ENCODE measurements around the gene PRDM16.
"Not testable (repeated sequence)": the region's sequence is repeated elsewhere in the genome, so short reads cannot be mapped to it uniquely, and the experiment has no call there.

The PRDM16 gene

DNA sequence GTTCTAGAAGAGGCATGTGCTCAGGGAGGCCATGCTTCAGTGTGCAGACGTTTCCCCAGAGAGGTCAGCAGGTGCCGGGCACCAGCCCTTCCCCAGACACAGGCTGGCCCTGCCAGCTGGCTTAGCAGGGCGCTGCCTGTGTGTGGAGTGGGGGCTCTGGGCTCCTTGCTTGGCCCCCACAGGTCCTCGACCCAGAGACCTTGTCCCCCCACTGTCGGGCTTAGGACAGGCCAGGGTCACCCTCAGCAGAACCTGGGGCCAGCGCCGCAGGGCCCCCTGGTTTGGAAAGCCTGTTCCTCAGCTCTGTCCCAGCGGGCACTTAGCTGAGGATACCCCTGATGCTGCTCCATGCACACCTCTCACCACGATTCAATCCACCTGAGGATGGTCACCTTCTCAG is 213.2 kb downstream of the PRDM16 start:
- no peak for DNase-seq (ENCODE audit: low read depth)

DNA sequence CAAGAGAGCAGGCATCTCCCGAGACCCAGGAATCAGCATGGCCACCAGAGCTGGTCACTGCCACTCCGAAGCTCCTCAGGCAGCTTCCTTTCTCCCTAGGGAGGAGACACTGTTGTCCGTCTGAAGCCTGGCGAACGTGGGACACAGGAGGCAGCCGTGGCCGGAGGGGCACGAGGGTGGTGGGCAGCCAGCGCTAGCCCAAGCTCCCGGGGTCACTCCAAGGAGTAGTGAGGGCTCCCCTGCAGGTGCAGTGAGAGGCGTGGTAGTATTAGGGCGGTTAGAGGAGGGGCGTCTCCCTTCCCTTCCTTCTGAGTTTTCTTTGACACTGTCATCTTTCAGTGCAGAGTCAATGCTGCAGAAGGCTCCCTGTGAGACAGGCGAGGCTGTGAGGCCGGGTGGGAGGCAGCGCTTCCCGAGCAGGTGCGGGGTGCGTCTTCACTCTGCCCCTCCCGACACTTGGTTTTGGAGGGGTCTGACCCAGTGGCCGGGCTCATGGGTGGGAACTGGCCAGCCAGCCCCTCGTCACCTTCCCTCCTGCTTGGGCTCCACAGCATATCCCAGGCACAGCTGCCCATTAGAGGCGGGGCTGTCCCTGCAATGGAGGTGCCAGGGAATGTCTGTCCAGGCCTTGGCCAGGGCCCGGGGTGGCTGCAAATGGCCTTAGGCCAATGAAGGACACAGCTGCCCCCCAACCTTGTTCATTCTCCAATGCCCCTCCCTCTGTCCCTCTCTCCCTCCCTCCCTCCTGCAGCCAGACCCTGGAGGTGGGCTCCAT is 213.8 kb downstream of the PRDM16 start:
- DNase-seq (ENCODE audit: low read depth): no peak

DNA sequence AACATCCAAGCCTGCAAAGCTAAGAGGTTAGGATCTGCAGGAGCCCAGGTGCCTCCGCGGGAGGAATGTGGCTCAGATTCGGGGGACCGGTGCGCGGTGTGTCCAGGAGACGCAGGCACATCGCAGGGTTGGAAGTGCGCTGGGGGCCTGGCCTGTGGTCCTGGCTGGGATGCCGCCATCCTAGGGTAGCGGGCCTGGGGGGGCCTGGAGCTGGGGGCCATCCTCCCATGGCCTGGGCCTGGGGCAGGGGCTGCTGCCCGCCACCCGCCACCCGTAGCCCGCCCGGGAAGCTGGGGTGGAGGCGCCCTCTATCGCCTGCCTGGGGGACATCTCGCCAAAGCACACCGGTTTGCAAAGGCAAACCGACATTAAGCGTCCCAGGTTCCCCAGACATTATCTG is 214.8 kb downstream of the PRDM16 start:
- no peak for DNase-seq (ENCODE audit: low read depth)

DNA sequence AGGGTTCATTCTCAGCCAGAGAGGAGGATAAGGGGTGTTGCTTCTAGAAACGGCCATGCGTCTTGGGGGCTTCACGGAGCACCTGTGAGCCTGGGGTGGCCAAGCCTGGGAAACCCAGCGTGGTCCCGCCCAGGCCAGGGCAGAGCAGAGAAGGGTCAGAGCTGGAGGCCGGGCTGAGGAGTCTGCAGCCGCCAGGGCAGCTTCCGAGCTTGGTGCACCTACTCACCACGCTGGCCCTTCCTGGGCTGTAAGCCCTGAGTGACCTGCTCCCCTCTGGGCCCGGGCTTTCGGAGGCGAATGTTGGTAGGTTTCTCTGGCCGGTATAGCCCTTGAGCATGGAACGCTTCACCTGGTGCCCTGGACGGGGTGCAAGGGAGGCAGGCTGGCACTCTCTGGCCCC is 215.7 kb downstream of the PRDM16 start:
- no peak for DNase-seq (ENCODE audit: low read depth)

DNA sequence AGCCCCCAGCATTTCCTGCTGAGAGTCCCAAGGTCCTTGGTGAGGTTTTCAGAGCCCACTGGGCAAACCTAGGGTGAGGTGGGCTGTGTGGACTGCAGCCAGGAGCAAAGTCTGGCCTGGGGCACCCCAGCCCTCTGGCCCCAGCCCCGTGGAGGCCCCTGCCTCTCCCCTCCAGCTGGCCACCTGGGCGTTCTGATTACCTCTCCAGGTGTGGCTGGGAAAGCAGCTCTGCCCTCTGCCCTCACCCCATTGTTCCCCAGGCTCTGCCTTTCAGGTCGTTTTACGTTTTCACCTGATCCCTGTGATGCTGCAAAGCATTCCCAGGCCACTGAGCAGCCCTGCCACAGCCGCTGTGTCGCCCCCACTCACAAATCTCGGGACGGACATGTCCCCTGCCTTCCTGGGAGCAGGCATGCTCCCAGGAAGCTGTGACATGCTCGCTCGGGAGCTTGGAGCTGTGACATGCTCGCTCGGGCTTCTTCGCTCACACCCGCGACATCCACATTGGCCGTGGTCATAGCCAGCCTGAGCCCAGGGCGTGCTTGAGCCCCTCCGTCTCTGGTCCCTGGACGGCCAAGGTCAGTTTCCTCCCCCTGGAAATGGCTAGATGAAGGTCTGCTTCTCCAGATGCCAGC is 216.2 kb downstream of the PRDM16 start:
- DNase-seq (ENCODE audit: low read depth): no peak

DNA sequence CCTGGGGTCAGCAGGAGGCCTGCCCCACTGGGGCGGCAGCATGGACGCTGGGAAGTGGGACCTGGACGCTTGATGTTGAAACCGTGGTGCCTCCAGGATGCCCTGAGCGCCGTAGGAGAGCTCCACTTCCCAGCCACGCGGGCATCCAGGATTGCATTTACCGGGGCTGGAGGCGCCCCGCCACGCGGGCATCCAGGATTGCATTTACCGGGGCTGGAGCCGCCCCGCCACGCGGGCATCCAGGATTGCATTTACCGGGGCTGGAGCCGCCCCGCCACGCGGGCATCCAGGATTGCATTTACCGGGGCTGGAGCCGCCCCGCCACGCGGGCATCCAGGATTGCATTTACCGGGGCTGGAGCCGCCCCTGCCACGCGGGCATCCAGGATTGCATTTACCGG is 218.1 kb downstream of the PRDM16 start:
- DNase-seq (ENCODE audit: low read depth): not testable (repeated sequence)

DNA sequence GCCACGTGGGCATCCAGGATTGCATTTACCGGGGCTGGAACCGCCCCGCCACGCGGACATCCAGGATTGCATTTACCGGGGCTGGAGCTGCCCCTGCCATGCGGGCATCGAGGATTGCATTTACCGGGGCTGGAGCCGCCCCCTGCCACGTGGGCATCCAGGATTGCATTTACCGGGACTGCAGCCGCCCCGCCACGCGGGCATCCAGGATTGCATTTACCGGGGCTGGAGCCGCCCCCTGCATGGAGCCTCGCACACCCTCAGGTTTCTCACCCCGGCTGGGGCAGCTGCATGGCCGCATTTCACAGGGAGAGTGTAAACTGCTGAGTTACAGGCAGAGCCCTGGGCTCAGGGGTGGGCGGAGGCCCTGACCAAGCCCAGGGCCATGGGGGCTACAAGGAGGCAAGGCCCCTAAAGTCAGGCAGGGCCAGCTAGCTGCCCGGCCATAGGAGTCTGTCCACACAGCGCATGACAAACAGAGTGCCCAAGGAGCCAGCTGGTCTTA is 218.7 kb downstream of the PRDM16 start:
- DNase-seq (ENCODE audit: low read depth): no peak

DNA sequence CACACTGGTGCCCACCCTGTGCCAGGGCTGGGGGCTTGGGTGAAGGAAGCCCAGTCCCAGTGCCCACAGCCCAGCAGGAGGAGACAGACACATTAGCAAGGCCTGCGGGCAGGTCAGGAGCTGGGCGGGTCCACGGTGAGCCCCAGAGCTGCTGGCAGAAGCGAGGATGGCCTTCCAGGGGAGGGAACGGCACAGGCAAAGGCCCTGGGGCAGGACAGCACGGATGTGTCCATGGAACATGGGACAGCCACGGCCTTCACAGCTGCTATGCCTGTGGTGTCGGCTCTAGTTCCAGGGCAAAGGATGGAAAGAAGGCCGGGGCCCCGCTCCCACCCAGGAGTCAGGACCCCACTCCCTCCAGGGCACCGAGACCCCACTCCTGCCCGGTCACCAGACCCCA is 220.5 kb downstream of the PRDM16 start:
- no peak for DNase-seq (ENCODE audit: low read depth)

DNA sequence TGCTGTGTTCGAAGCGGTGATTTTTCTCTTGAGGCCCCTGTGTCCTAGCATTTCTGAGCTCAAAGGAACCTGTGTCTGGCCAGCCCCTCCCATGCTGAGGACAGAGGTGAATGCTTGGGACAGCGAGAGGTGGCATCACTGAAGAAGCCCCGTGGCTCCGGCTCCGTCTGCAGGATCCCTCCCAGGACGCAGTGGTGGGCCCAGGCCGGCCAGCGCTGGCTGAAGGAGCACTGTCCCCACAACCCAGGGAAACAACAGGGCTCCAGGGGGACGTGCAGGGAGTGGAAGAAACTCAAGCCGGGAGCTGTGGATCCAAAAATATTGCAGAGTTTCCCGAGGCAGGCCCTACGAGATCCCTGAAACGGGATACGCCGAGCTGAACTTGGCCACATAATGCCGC is 221.4 kb downstream of the PRDM16 start:
- DNase-seq (ENCODE audit: low read depth): no peak

DNA sequence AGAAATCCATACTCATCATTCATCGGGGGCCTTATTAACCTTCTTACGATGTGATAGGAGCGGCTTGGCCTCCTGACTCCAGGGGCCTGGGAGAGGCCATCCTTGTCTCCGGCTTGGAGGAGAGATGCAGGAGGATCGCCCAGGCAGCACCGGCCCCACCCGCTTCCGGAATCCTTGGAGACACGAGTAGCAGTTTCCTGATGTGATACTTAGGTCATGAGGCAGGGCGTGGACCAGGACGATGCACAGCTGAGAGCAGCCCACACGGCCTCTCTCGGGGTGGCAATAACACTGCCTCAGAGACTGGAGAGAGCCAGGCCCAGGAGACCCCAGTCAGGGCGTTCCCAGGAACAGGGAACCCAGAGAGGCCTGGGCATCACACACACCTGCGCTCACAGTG is 221.9 kb downstream of the PRDM16 start:
- no peak for DNase-seq (ENCODE audit: low read depth)

DNA sequence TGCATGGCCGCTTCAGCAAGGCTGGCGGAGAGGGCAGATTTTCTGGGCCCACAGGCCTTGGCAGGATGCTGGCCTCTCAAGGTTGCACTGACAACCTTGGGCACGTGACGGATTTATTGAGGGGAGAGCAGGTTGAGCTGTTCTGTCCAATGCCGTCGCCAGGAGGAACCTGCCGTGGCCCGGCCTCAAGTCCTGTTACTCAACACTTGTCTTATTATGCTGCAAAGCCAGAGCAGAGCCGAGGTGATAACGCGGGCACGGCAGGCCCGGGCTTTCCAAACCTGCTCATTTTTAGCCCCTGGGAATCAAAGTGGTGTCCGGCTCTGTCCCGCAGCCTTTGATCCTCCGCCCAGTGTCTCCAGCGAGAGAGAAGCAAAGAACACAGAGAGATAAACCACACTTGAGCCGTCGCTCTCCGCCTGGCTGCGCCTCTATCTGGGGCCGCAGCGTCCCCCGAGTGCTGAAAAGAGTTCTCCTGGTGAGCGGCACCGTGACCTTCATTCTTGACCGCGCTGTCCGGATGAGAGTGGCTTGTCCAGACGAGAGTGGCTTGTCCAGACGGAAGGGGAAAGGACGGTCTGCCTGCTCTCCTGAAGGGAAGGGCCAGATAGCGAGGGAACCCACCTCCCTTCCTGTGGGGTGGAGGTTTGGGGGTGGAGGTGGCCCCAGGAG is 223.2 kb downstream of the PRDM16 start:
- no peak for DNase-seq (ENCODE audit: low read depth)

DNA sequence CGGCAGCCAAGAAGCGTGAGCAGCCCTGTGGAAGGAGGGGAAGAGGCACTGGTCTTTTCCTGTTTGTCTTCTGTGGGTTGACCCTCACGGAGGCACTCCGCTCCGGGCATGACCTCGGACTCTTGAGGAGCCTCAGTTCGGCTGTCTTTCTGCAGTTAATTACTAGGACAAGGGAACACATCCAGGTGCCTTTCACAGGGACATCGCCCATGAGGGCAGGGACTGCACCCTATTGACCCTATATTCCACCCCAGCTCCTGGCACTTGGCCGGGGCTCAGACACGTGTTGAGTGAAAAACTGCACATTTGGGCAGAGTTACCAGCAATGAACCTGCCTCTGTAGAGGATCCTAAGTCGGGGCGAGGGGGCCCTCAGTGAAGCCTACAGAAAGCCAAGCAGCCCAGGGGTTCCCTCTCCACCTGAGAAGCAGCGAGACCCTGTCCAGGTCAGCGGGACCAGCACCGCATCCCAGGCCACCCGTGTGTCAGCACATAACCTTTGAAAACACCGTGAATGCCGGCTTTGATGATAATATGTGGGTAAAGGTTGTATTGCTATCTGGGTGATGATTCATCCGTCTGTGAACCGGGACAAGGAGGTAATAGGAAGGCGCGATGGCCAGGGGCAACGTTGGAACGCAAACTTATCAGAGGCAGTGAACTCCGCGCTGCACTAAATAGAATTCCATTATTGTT is 224.0 kb downstream of the PRDM16 start:
- DNase-seq (ENCODE audit: low read depth): no peak

DNA sequence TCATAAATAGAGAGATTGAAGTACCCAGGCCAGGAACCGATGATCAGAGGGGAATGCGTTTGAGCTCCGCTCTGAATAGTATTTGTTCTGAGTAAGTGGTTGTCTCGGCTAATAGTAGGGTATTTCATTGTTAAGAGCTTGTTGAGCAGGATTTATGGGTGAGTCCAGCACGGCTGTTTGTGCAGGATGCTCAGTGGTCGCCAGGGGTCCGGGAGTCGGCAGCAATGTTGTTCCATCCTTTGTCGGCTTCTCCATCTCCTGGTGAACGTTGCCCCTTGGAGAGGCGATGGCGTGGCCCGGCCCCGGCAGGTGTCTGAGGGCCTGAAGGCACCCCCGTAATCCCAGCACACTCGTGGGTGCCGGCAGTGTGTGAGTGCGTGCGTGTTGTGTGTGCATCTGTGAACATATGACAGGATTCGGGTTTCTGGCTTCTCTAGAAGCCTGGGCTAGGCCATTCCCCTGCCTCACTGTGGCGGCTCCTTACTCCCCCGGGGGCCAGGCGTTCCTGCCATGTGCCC is 224.6 kb downstream of the PRDM16 start:
- DNase-seq (ENCODE audit: low read depth): no peak

DNA sequence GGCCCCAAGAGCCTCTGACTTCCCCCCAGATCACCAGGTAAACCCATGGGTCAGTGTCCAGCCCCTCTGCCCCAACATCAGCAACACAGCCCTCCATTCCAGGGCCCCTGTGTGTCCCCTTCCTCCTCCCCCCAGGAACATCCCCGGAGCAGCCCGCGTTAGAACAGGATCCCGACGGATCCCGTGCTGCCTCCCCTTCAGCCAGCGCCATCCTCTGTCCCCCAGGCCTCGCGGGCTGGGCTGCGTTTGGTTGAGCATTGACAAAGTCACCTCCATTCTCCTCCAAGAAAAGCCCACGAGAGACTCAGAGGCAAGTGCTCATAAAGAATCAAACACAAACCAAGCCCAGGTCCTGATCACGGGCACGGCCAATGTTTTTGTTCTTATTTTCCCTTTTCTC is 225.4 kb downstream of the PRDM16 start:
- no peak for DNase-seq (ENCODE audit: low read depth)

DNA sequence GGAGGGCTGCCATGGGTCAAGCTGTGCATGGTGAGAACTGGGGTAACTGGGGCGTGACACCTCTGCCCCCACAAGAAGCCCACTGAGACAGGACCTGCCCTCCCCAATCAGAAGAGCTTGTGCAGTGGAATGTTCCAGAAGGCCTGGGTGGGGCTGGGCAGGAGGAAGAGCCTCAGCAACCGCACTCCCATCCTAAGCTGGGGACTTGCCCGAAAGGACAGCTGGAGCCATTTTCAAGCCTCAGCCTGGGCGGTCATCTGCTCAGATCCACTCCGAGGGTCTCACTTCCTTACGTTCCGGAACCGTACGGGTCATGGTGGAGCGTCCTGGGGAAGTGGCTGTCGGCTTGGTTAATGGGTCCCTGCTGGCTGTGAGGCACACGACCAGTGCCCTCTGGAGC is 226.8 kb downstream of the PRDM16 start:
- no peak for DNase-seq (ENCODE audit: low read depth)

DNA sequence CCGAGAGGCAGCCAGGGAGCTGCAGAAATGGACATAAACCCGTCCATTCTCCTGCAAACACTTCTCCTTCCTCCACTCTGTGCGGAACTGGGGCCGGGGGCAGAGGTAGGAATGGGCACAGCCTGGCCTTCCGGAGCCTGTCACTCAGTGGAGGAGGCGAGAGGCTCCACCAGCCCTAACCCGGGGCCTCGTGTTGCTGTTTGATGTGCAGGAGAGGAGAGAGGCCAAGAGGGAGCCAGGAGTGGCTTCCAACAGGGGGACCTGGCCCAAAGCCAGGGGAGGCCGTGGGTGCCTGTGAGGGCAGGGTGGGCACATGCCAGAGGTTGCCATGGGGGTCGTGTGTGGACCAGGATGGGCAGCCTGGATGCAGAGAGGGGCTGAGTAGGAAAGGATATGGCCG is 227.3 kb downstream of the PRDM16 start:
- DNase-seq (ENCODE audit: low read depth): no peak

DNA sequence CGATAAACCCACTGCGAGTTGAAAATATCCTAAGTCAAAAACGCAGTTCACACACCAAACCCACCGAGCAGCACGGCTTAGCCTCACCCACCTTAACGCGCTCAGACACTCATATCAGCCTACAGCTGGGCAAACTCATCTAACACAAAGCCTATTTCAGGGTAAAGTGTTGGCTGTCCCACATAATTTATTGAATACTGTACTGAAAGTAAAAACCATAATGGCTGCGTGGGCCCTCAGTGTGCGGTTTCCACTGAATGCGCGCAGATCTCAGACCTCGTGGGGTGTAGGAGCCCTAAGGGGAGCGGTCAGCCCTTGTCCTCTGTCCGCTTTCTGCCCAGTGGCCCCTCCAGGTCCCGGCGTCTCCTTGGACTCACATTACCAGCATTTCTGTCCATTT is 227.8 kb downstream of the PRDM16 start:
- no peak for DNase-seq (ENCODE audit: low read depth)

DNA sequence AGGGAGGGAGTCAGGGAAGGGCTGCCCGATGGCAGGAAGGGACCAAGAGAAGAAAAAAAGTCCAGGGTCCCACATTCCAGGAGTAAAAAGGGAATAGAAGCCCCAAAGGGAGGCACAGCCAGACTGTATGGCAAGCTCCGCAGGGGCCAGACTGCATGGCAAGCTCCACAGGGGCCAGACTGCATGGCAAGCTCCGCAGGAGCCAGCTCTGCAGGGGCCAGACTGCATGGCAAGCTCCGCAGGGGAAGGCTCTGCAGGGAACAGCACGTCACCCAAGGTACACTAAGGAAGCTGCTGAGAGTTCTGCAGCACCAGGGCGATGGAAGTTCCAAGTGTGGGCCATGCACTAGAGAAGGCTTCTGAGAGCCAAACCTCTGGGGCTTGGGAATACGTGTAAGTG is 228.8 kb downstream of the PRDM16 start:
- DNase-seq (ENCODE audit: low read depth): no peak

DNA sequence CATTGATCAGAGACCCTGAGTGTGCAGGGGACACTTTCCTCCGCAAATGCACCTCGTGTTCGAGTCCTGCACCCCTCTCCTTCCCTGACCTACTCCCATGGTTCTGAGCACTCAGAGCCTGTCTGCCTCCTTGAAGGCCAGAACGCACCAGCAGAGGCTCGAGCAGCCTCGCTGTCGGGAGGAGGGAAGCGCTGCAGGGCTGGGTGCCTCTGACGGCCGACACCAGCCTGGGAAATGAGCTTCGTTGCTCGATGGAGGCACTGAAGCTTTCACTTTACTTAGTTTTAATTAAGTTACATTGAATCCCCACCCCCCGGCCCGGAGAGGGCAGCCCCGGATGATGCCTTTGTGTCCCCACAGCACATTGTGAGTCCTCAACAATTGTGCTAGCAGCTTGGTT is 229.2 kb downstream of the PRDM16 start:
- no peak for DNase-seq (ENCODE audit: low read depth)

DNA sequence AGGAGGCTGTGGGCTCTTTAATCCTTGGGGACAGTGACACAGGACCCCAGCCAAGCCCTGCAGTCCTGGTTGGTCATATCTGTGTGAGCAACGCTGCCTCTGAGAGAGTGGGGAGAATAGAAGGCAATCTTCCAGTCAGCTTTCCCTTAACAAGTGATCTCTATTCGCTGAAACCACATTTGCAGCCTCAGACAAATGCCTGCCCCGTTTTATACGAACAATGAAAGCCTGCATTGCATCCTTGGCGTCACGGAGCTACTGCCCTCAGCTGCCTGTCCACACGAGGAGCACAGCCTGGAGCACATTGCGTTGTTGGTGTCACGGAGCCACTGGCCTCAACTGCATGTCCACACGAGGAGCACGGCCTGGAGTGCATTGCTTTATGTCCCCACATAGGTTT is 235.2 kb downstream of the PRDM16 start:
- no peak for DNase-seq (ENCODE audit: low read depth)

DNA sequence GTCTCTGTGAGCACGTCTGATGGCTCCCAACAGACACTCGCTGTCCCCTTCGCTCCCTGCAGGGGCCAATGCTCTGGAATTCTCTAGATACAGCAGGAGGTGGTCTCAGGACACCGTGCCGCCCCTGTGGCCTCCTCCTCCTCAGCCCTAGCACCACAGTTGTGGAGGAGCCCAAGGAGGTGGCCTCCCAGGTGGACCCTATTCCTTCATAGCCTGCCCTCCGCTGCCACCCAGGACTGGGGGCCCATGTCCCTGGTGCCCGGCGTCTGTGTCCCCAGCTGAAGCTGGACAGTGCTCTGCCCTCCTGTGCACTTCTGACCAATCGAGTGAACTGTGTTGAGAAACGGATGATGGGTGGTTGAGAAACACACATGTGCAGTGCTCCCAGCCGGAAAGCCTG is 235.7 kb downstream of the PRDM16 start:
- no peak for DNase-seq (ENCODE audit: low read depth)

DNA sequence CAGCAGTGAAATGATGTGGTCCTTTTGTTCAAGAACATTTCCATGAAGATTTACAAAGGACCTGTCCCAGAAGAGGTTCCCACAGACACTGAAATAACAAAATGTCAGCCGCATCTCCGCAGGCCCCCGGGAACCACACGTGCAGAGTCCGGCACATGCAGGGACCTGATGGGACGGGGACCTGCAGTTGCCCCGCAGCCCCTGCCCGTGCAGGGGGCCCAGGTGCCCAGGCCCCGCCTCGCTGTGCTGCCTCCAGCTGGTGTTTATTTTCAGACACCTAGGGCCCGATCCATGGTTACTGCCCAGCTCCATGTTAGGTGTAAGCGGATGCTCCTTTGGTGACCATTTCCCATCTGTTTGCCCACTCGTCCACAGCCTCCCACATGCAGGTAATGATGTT is 236.2 kb downstream of the PRDM16 start:
- DNase-seq (ENCODE audit: low read depth): no peak
